Measurements from ENCODE around the gene ACER1.

Gene ACER1

DNA sequence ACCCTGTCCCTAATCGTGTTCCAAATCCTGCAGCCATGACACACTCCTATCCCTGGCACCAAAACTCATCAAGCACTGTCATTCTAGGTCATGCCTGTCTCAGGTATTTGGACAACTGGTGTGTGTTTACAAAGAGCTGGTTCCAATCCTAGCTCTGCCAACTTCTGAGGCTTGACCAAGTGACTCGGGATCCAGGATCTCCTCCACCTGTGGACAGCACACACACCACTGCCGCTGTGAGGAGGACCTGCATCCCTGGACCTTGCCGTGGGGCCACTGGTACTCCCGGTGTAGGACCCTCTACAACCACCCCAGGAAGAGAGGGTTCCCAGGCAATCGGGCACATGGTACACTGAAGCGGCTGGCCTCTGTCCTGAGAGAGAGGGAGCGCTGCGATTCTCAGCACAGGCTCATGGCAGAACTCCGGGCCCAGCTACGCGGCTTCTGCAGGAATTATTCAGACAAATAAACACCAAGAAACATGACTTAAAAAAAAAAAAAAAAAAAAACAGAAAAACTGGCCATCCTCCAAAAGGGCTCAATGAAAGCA is 74.0 kb downstream of the ACER1 start:
- Histone ChIP-seq H3K9ac (ENCODE audit: low read length) (no peak overlapping the region), H3K4me1 (ENCODE audit: control insufficient read depth, insufficient read depth, low read length) (peaks cover 9% of the 10 kb centered on the region), H3K27me3 (ENCODE audit: control insufficient read depth, insufficient read depth, low read length) (no peaks in the 10 kb centered on the region), H3K36me3 (ENCODE audit: control insufficient read depth, insufficient read depth, low read length) (no peaks in the 10 kb centered on the region), H3K27ac (ENCODE audit: low read depth, low read length) (no peak overlapping the region), H3K4me3 (ENCODE audit: low read length) (no peak overlapping the region)

DNA sequence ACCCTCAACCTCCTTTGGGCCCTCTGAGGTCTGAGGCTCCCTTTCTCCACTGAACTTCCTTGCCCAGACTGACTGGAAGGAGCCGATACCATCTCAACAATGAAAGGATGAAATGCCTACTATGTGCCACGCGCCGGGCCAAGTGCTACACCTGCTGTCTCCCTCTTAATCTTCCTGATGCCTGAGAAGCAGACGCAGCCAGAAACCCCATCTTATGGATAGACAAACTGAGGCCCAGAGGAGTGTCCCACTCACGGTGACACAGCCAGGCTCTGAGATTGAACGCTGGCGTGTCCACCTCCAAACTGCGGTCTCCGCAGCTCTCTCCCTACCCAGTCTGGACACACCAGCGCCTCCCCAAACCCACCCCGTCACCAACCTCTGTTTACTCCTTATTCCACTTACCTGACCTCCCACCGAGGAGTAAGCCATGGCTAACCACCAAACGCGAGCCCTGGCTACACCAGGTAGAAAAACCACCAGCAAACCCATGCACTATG is 74.5 kb downstream of the ACER1 start:
- H3K36me3 ChIP-seq (ENCODE audit: control insufficient read depth, insufficient read depth, low read length), result no peaks in the 10 kb centered on the region
- H3K27me3 ChIP-seq (ENCODE audit: control insufficient read depth, insufficient read depth, low read length), result no peaks in the 10 kb centered on the region
- H3K4me1 ChIP-seq (ENCODE audit: control insufficient read depth, insufficient read depth, low read length), result peaks cover 9% of the 10 kb centered on the region
- no peak overlapping the region for H3K9ac ChIP-seq (ENCODE audit: low read length)
- no peak overlapping the region for H3K4me3 ChIP-seq (ENCODE audit: low read length)
- H3K27ac ChIP-seq (ENCODE audit: low read depth, low read length), result no peak overlapping the region
